RWPE2 (cell line): ENCODE data around the gene NOP10.

Experiments used
- ATAC-seq: fragments of 200-7000 bp; cut with Tn5 transposase; 3 replicates; pipeline ENCODE4 v1.9.1; 2021; ENCODE audit warnings: low read depth
- DNase-seq: peaks from one replicate; pipeline ENCODE4 v3.0.0-alpha.2; 2020; ENCODE audit warnings: low spot score
- H3K27ac ChIP-seq: fragments of 450-650 bp; 2 replicates; pipeline ENCODE4 v1.5.1; 2017; ENCODE audit warnings: mild to moderate bottlenecking; ENCODE audit not compliant: poor library complexity, severe bottlenecking
- H3K27me3 ChIP-seq: fragments of 250-450 bp; sonication (Bioruptor Pico); 2 replicates; pipeline ENCODE4 v1.5.1; 2021; ENCODE audit warnings: mild to moderate bottlenecking, moderate library complexity; ENCODE audit not compliant: insufficient read depth, poor library complexity, severe bottlenecking
- H3K36me3 ChIP-seq: fragments of 250-450 bp; sonication (Bioruptor Pico); 2 replicates; pipeline ENCODE4 v1.5.1; 2020; ENCODE audit warnings: low read depth, mild to moderate bottlenecking, moderate library complexity
- H3K4me1 ChIP-seq: fragments of 250-450 bp; sonication (Bioruptor Pico); 2 replicates; pipeline ENCODE4 v1.5.1; 2021; ENCODE audit warnings: mild to moderate bottlenecking, moderate library complexity; ENCODE audit not compliant: insufficient read depth, poor library complexity, severe bottlenecking
- H3K4me3 ChIP-seq: fragments of 250-450 bp; sonication (Bioruptor Pico); 2 replicates; pipeline ENCODE4 v1.5.1; 2021; ENCODE audit warnings: mild to moderate bottlenecking, moderate library complexity; ENCODE audit not compliant: severe bottlenecking
- H3K9me3 ChIP-seq: fragments of 250-450 bp; sonication (Bioruptor Pico); 2 replicates; pipeline ENCODE4 v1.5.1; 2021; ENCODE audit warnings: mild to moderate bottlenecking, moderate library complexity; ENCODE audit not compliant: severe bottlenecking
- TF ChIP-seq, protein P1 (sequence below): fragments of 450-650 bp; IDR thresholded peaks from one replicate; pipeline ENCODE4 v1.5.1; 2017; ENCODE audit warnings: mild to moderate bottlenecking, moderate library complexity; ENCODE audit not compliant: poor library complexity, severe bottlenecking

NOP10 gene

DNA sequence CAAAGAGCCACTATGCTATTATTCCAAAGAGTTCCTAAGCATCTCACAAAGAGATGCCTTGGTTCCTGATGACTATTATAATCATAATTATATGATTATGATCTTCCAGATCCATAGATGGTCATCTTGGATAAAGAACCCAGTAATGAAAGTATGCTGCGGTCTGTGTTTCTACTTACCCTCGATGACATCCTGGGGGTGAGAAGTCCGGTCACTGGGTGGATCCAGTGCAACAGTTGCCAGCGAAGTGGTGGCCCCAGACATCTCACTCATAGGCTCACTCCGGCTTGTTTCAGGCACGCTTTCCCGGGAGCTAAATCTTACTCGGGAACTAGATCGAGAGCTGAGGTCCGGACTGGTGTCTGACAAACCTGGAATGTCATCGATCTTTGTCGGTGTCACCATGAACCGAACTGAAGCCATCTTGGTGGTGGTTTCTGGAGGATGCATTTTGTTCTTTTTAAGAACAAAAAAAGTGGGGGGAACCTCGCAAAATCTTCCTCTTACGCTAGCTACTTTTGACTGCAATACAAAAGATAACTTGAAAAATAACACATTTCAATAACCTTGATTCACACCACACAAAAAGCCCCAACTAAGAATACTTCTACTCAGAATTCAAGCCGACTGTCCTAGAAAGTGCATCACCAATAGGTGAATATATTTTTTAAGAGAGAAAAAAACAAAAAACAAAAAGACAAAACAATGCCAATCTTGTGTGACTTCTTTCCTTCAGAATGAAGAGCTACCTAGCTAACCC is 6.5 kb downstream of the NOP10 start:
- Histone ChIP-seq H3K27me3 (no peaks in the 10 kb centered on the region), H3K36me3 (peaks cover 32% of the 10 kb centered on the region), H3K4me1 (peaks cover 20% of the 10 kb centered on the region), H3K27ac (no peak overlapping the region), H3K9me3 (no peaks in the 10 kb centered on the region), H3K4me3 (no peak overlapping the region)
- DNase-seq (no peak), ATAC-seq (no peak)
- TF ChIP-seq, protein P1, sequence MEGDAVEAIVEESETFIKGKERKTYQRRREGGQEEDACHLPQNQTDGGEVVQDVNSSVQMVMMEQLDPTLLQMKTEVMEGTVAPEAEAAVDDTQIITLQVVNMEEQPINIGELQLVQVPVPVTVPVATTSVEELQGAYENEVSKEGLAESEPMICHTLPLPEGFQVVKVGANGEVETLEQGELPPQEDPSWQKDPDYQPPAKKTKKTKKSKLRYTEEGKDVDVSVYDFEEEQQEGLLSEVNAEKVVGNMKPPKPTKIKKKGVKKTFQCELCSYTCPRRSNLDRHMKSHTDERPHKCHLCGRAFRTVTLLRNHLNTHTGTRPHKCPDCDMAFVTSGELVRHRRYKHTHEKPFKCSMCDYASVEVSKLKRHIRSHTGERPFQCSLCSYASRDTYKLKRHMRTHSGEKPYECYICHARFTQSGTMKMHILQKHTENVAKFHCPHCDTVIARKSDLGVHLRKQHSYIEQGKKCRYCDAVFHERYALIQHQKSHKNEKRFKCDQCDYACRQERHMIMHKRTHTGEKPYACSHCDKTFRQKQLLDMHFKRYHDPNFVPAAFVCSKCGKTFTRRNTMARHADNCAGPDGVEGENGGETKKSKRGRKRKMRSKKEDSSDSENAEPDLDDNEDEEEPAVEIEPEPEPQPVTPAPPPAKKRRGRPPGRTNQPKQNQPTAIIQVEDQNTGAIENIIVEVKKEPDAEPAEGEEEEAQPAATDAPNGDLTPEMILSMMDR, result no peak

GRCh38 chr15:34335176-34336032 is 7.5 kb downstream of the NOP10 start:
- Histone ChIP-seq H3K4me3 (no peak overlapping the region), H3K27me3 (no peaks in the 10 kb centered on the region), H3K9me3 (no peaks in the 10 kb centered on the region), H3K36me3 (peaks cover 22% of the 10 kb centered on the region), H3K4me1 (peaks cover 18% of the 10 kb centered on the region), H3K27ac (peak overlapping the region; percentile 27)
- DNase-seq (no peak), ATAC-seq (no peak)
- TF ChIP-seq, protein P1, result no peak

- Histone ChIP-seq H3K4me1 (peaks cover 18% of the 10 kb centered on the region), H3K4me3 (no peak overlapping the region)
These were observed 8.3 kb downstream of the NOP10 start for GRCh38 chr15:34334672-34335071.

GRCh38 chr15:34332553-34333120 is 10.3 kb downstream of the NOP10 start:
- TF ChIP-seq, protein P1, result no peak
- Histone ChIP-seq H3K4me3 (no peak overlapping the region), H3K36me3 (no peaks in the 10 kb centered on the region), H3K4me1 (peaks cover 18% of the 10 kb centered on the region), H3K27ac (no peak overlapping the region), H3K9me3 (no peaks in the 10 kb centered on the region), H3K27me3 (no peaks in the 10 kb centered on the region)
- no peak for ATAC-seq
- DNase-seq, result no peak

More at GRCh38 chr15:34334672-34335071, 8.3 kb downstream of the NOP10 start:
- ATAC-seq (no peak), DNase-seq (no peak)
- peak overlapping the region; percentile 27 for H3K27ac ChIP-seq
- peaks cover 15% of the 10 kb centered on the region for H3K36me3 ChIP-seq
- H3K9me3 ChIP-seq, result no peaks in the 10 kb centered on the region
- TF ChIP-seq, protein P1, result no peak
- H3K27me3 ChIP-seq, result no peaks in the 10 kb centered on the region
